DND-41 (cell line): ENCODE results near the gene TMEM51.

Experiments
- ATAC-seq: fragments of 200-7000 bp; cut with Tn5 transposase; 3 replicates; pipeline ENCODE4 v1.9.1; 2021; ENCODE audit warnings: low read depth; ENCODE audit not compliant: insufficient read depth
- DNase-seq: peaks from one replicate; pipeline ENCODE4 v3.0.0-alpha.2; 2020
- H2AFZ ChIP-seq: 2 replicates; pipeline ENCODE4 v1.6.0; 2012; ENCODE audit warnings: low read depth, low read length
- H3K27ac ChIP-seq: 2 replicates; pipeline ENCODE4 v1.5.1; 2012; ENCODE audit warnings: low read length, inconsistent platforms
- H3K27me3 ChIP-seq: fragments of 200-600 bp; sonication (generic); 2 replicates; pipeline ENCODE4 v1.6.0; 2012; ENCODE audit warnings: low read length, mild to moderate bottlenecking, inconsistent platforms; ENCODE audit not compliant: insufficient read depth, poor library complexity
- H3K36me3 ChIP-seq: 2 replicates; pipeline ENCODE4 v1.5.1; 2012; ENCODE audit warnings: low read length, inconsistent platforms; ENCODE audit not compliant: insufficient read depth
- H3K4me1 ChIP-seq: 2 replicates; pipeline ENCODE4 v1.5.1; 2012; ENCODE audit warnings: mild to moderate bottlenecking, low read length; ENCODE audit not compliant: insufficient read depth
- H3K4me2 ChIP-seq: 2 replicates; pipeline ENCODE4 v1.6.0; 2012; ENCODE audit warnings: mild to moderate bottlenecking, moderate library complexity, low read length, inconsistent platforms; ENCODE audit not compliant: insufficient read depth
- H3K4me3 ChIP-seq, 2 experiments: fragments of 200-600 bp in 1 of 2; shearing (Covaris generic) in 1 of 2; 2 replicates each; pipeline ENCODE4 v1.5.1; 2012 to 2016; ENCODE audit warnings: inconsistent platforms in 2 of 2, low read length in 2 of 2, mild to moderate bottlenecking in 2 of 2, low read depth in 1 of 2, moderate library complexity in 1 of 2
- H3K79me2 ChIP-seq: 2 replicates; pipeline ENCODE4 v1.6.0; 2012; ENCODE audit warnings: low read length, inconsistent platforms; ENCODE audit not compliant: insufficient read depth
- H3K9ac ChIP-seq: 2 replicates; pipeline ENCODE4 v1.6.0; 2012; ENCODE audit warnings: low read depth, mild to moderate bottlenecking, inconsistent platforms, low read length, moderate library complexity
- H3K9me3 ChIP-seq: 2 replicates; pipeline ENCODE4 v1.5.1; 2012; ENCODE audit warnings: low read length, moderate library complexity, mild to moderate bottlenecking, inconsistent platforms; ENCODE audit not compliant: insufficient read depth, severe bottlenecking
- H4K20me1 ChIP-seq: 2 replicates; pipeline ENCODE4 v1.6.0; 2012; ENCODE audit warnings: low read length; ENCODE audit not compliant: insufficient read depth
- EZH2 ChIP-seq: IDR thresholded peaks from 3 replicates; pipeline ENCODE4 v1.6.1; 2012; ENCODE audit warnings: borderline replicate concordance, low read depth, mild to moderate bottlenecking, moderate library complexity, low read length, inconsistent platforms; ENCODE audit not compliant: severe bottlenecking
- TF ChIP-seq, protein P1 (sequence below): IDR thresholded peaks from 2 replicates; pipeline ENCODE4 v1.5.1; 2012; ENCODE audit warnings: borderline replicate concordance, low read length, moderate library complexity, mild to moderate bottlenecking; ENCODE audit not compliant: poor library complexity, severe bottlenecking; ENCODE audit errors: extremely low read depth

The TMEM51 gene

DNA sequence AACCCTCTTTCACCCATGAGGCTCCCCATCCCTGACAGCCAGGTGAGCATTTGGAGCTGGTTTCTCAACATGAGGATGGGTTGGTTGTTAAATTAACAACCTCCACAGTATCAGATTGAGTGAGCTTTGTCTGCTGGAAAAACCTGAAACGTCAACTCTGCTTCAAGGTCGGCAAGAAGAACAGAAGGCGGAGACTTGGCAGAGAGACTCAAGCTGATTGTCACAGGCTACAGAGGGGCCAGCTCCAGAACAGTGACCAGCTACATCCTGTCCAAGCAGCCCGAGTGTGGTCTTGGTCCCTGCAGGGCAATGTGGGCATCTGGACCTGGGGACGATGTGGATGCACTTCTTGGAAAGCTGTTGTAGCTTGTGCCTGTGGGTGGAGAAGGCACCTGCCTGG, 36.6 kb upstream of the TMEM51 start:
- H3K4me3 ChIP-seq: no peak overlapping the region
- TF ChIP-seq EZH2: no peak
- TF ChIP-seq, protein P1, sequence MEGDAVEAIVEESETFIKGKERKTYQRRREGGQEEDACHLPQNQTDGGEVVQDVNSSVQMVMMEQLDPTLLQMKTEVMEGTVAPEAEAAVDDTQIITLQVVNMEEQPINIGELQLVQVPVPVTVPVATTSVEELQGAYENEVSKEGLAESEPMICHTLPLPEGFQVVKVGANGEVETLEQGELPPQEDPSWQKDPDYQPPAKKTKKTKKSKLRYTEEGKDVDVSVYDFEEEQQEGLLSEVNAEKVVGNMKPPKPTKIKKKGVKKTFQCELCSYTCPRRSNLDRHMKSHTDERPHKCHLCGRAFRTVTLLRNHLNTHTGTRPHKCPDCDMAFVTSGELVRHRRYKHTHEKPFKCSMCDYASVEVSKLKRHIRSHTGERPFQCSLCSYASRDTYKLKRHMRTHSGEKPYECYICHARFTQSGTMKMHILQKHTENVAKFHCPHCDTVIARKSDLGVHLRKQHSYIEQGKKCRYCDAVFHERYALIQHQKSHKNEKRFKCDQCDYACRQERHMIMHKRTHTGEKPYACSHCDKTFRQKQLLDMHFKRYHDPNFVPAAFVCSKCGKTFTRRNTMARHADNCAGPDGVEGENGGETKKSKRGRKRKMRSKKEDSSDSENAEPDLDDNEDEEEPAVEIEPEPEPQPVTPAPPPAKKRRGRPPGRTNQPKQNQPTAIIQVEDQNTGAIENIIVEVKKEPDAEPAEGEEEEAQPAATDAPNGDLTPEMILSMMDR: no peak
- H3K79me2 ChIP-seq: no peaks in the 10 kb centered on the region
- ATAC-seq (no peak), DNase-seq (no peak)
- no peaks in the 10 kb centered on the region for H3K36me3 ChIP-seq
- no peak overlapping the region for H3K9ac ChIP-seq
- H3K4me1 ChIP-seq: no peaks in the 10 kb centered on the region
- no peak overlapping the region for H3K27ac ChIP-seq
- no peak overlapping the region for H2AFZ ChIP-seq
- H3K27me3 ChIP-seq: no peaks in the 10 kb centered on the region
- H3K9me3 ChIP-seq: no peaks in the 10 kb centered on the region
- H3K4me2 ChIP-seq: no peak overlapping the region
- no peaks in the 10 kb centered on the region; the same call in 1 of the 2 replicates for H4K20me1 ChIP-seq

DNA sequence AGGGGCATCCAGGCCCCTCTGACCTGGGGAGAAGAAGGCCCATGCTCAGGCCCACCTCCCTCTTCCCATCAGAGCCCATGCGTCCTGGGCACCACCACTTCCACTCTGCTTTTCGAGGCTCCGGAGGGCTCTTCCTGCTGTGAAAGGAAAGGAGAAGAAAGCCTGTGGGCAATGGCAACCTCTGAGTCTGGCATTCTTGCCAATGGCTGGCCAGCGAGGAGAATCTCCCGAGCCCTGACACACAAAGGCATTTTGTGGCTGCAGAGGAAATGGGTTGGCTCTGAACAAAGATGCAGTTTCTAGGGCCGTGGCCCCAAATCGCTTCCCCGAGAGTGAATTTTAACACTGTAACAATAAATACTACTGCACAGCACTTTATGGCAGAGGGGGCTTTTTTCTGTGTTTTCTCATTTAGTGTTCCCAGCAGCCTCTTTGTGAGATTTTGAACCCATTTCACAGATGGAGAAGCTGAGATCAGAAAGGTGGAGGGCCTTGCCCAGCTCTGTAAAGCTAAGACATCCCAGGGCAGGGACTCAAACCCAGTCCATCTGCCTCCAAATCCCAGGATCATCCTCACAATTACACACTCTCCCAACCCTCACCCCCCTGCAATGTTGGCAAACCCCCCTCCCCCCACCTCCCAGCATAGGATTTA, 35.7 kb upstream of the TMEM51 start:
- H3K9ac ChIP-seq: no peak overlapping the region
- H3K4me3 ChIP-seq: no peak overlapping the region
- H3K4me1 ChIP-seq: no peaks in the 10 kb centered on the region
- no peak for TF ChIP-seq EZH2
- TF ChIP-seq, protein P1: no peak
- no peak overlapping the region for H3K4me2 ChIP-seq
- no peak for DNase-seq
- H2AFZ ChIP-seq: no peak overlapping the region
- no peak overlapping the region for H3K27ac ChIP-seq
- no peaks in the 10 kb centered on the region for H3K27me3 ChIP-seq
- no peaks in the 10 kb centered on the region for H3K79me2 ChIP-seq
- H4K20me1 ChIP-seq: no peaks in the 10 kb centered on the region; the same call in none of the 2 replicates
- no peaks in the 10 kb centered on the region for H3K36me3 ChIP-seq
- no peaks in the 10 kb centered on the region for H3K9me3 ChIP-seq
- no peak for ATAC-seq

DNA sequence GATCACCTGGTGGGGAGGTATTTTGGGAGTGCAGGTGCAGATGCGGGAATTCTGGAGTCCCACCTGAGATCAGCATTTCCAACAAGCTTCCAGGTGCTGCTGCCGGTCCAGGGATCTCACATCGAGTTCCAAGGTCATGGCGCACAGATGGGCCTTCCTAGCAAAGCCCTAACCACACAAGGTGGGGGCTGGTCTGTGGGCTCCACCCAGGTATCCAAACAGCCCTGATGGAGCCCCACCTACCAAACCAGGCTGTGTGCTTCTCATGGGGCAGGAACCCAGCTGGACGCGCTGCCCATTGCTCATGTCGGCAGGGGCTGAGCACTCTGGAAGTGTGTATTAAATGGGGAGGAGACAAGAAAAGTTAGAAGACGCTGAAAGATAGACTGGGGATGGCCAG, 35.0 kb upstream of the TMEM51 start:
- Histone ChIP-seq H3K4me1 (no peaks in the 10 kb centered on the region), H3K4me2 (no peak overlapping the region), H3K36me3 (no peaks in the 10 kb centered on the region), H3K27ac (no peak overlapping the region), H4K20me1 (no peaks in the 10 kb centered on the region; the same call in none of the 2 replicates), H3K79me2 (no peaks in the 10 kb centered on the region), H3K9me3 (no peaks in the 10 kb centered on the region), H2AFZ (no peak overlapping the region), H3K4me3 (no peak overlapping the region), H3K27me3 (no peaks in the 10 kb centered on the region), H3K9ac (no peak overlapping the region)
- TF ChIP-seq EZH2: no peak
- TF ChIP-seq, protein P1: no peak
- ATAC-seq (no peak), DNase-seq (no peak)

DNA sequence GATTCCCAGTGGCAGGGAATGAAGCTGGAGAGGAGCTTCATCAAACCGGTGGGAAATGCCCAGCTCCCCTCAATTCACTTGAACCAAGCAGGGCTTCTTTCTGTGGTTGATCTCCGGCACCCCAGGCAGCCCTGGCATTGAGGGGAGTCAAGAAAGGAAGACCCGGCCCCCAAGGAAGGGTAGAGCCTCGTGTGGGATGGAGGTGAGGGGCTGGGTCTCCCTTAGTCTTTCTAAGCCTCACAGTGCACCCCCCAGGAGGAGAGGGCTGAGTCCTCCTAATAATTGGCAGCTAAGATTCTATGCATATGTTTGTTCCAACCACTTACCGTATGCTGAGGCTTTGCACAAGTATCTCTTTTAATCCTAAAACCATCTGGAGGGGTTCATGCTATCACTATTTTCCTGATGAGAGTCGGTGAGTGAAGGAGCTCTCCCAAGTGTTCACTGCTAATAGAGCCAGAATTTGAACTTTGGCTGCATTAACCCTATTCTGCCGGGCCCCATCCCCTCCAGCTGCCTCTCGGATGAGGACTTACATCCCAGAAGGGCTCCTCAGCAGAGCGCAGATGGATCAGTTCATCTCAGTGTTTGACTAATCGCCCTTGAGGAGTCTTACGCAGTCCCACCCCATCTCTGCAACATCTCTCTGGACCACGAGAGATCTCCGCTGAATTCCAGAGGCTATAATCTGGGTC, 33.1 kb upstream of the TMEM51 start:
- Histone ChIP-seq H4K20me1 (no peaks in the 10 kb centered on the region; the same call in none of the 2 replicates), H3K4me2 (no peak overlapping the region), H3K9ac (no peak overlapping the region), H3K4me3 (no peak overlapping the region), H3K27me3 (no peaks in the 10 kb centered on the region), H2AFZ (no peak overlapping the region), H3K36me3 (no peaks in the 10 kb centered on the region), H3K79me2 (no peaks in the 10 kb centered on the region), H3K9me3 (no peaks in the 10 kb centered on the region), H3K4me1 (no peaks in the 10 kb centered on the region), H3K27ac (no peak overlapping the region)
- DNase-seq (no peak), ATAC-seq (no peak)
- TF ChIP-seq, protein P1: no peak
- TF ChIP-seq EZH2: no peak
